Measurements from ENCODE around the gene MRFAP1L1.
"Not testable (repeated sequence)": the region's sequence is repeated elsewhere in the genome, so short reads cannot be mapped to it uniquely, and the experiment has no call there.

The MRFAP1L1 gene

DNA sequence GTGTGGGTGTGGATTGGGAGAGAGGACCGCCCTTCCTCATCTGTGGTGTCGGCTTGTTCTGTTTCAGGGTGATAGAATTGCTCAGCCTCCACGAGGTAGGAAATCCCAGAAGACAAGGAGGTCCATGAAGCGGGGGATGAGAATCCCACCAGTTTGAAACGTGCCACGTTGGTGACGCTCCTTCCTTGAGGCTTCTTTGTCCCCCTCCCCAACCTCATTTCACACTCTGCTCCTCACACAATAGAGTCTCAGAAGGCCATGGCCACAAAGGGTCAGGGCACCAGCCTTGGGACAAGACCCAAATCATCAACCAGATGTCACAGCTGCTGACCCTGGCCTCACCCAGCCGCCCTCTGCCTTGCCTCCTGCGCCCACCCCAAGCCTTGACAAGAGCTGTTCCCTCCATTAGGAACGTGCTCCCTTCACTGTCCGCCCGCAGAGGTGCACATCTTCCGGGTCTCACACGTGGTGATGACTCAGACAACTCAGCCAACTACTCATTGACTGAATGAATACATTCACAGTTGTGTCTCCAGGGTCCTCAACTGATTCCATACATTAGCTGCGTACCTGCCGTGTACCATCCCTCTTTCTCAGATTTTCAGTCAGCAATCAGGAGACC is 24.6 kb upstream of the MRFAP1L1 start:
- DNase-seq (ENCODE audit: low read depth), result no peak

DNA sequence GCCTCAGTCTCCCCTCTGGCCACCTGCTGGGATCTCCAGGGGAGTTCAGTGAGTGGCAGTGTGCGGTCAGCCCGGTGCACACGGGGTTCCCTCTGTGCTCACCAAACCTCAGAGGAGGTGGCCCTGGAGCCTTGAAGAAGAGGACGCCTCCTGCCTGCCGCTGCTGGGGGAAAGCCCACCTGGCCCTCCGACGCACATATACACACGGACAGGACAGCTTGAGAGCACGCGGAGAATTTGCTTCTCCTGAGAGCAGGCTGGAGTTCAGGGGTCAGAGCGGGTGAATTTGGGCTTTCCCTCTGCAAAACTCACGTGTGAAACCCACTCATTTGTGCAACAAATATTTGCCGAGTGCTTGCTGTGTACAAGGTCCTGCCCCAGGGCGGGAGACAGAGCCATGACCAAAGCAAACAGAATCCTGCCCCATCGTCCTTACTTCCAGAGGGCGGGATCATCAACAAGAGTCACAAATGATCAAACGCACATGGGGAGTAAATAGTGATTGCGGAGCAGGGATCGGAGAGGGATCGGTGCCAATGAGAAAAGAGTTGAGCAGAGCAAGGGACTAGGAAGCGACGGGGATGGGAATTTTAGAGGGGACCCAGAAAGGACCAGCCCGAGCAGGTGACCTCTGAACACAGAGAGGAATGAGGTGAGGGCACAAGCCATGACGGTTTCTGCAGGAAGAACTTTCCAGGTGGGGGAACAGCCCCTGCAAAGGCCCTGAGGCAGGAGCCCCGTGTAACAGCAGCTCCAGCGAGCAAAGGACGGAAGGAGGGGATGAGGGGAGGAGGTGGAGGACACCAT is 23.9 kb upstream of the MRFAP1L1 start:
- DNase-seq (ENCODE audit: low read depth), result no peak

DNA sequence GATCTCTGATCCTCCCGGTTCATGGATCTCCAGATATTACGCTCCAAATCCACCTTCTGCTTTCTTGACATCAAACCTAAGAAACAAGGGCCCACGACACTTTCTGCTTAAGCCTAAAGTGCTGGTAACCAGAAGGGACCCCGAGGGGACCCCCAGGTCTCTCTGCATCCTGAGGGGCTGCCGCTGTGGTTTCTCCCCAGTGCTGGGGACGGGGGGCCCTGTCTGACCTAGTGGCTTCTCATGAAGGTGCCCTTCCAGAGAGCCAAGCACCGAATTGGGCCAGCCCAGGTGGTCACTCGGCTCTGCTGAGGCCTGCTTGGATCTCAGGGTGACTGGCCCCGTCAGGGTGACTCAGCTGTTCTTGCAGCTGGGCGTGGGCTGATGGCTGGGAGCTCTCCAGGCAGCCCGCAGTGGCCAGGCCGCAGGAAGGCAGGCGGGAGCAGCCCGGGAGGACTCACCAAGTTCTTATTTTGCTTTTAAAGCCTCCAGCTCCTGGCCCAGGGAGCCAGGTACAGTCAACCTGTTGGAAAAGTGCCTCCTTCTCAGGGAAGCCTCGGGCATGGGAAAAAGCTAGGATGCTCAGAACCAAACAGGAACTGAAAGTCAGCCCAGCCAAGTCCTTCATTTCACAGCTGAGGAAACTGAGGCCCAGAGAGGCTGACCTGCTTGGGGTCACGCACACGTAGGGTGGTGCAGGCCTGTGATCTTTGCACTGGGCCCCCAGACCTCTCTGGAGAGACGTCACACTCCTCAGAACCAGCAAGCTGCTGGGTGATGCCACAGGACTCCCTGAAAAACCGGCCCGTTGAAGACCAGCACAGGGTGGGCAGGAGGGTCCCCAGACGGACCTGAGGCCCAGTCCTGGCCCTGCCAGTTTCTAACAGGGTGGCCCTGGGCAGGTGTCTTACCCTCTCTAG is 23.0 kb upstream of the MRFAP1L1 start:
- peak; percentile 91 for DNase-seq (ENCODE audit: low read depth)

DNA sequence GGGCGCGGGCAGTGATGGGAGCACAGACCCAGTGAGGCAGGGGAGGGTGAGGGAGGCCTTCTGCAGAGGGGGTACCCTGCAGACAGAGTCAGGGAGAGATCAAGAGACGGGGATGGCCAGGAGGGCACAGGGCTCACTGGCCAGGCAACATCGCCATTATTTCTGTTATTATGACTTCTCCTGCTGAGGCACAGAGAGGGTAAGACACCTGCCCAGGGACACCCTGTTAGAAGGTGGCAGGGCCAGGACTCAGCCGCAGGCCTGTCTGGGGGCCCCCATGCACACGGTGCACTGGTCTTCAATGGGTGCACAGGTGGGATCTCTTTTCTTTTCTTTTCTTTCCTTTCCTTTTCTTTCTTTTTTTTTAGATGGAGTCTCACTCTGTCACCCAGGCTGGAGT is 22.1 kb upstream of the MRFAP1L1 start:
- DNase-seq (ENCODE audit: low read depth), result no peak

DNA sequence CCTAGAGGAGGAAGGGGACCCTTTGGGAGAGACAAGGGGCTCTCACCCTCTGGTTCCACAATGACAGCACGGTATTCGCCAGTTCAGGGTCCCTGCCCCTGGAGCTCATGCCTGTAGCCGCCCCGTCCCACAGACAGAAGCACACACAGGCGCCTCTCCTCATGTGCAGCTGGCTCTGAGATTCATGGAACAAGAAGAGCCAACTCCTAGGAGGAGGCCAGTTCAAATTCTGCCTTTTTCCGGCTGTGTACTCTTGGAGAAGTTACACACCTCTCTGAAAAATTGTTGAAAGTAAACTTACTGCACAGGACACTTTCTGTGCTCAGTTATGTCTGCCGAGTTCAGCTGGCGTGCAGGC is 21.6 kb upstream of the MRFAP1L1 start:
- DNase-seq (ENCODE audit: low read depth), result no peak

DNA sequence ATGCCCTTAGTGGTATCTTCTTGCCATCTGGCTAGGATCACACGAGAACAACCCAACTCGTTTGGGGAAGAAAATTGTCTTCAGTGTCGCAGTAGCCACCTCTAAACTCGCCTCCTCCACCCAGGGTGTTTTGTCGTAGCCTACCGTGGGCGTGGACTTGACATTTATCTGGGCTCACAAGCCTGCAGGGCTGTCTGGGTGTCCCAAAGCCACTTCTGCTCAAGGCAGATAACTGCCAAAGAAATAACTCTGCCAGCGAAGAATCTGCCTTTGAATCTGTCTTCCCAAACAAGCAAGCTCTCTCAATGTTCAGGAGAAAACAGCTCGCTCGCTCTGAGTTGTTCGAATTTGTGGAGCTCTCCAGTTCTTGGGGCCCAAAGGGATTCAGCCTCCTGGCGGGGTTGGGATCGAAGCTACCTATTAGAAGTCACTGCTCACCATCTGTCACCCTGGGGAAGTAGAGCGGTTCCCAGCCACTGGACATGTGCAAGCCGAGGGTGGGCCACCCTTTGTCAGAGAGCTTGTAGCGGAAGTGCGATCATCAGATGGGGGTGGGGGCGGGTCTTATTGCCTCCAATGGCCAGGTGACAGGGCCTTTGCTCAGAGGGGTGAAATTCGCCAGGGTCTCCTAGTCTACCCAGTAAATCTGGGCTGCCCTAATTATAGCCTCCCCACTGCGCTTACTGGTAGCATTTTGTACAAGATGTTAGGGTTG is 21.1 kb upstream of the MRFAP1L1 start:
- DNase-seq (ENCODE audit: low read depth), result no peak

DNA sequence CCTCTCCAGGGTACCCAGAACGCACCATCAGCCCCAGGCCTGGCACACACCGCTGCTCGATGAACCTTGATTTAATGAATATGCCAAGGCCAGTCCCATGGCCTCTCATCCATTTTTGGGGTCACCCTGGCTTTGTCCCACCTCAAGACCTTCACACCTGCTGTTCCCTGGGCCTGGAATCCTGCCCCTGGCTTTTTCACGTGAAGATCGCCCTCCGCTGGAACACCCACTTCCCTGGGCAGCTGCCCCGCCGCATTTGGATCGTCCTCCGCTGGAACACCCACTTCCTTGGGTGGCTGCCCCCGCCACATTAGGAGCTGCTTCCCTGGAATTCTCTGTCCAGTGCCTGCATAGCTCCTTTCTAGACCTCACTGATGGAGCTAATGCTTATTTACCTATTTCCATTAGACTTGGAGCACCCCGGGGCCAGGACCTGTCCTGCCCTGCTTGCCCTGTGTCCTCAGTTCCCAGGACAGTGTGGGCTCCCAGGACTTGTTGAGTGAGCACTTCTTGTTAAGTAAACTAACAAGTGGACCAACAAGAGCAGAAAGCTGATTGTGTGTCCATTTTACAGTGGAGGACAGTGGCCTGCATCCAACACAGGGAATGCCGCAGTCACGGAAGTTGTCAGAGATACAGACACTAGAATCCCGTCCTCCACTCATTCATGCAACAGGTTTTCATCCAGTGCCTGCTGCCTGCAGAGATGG is 18.8 kb upstream of the MRFAP1L1 start:
- no peak for DNase-seq (ENCODE audit: low read depth)

DNA sequence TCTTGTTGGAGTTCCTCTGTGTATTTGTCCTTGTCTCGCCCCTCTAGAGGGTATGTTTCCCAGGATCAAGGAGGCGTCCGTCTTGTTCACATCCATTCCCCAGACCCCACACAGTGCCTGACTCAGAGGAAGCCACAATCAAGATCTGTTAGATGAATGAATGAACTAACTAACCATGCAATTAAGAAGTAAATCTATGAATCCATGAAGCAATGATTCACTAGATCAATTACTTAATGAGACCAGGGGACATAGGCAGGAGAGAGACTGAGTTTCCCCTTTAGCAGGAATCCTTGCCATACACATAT is 18.2 kb upstream of the MRFAP1L1 start:
- DNase-seq (ENCODE audit: low read depth), result no peak

DNA sequence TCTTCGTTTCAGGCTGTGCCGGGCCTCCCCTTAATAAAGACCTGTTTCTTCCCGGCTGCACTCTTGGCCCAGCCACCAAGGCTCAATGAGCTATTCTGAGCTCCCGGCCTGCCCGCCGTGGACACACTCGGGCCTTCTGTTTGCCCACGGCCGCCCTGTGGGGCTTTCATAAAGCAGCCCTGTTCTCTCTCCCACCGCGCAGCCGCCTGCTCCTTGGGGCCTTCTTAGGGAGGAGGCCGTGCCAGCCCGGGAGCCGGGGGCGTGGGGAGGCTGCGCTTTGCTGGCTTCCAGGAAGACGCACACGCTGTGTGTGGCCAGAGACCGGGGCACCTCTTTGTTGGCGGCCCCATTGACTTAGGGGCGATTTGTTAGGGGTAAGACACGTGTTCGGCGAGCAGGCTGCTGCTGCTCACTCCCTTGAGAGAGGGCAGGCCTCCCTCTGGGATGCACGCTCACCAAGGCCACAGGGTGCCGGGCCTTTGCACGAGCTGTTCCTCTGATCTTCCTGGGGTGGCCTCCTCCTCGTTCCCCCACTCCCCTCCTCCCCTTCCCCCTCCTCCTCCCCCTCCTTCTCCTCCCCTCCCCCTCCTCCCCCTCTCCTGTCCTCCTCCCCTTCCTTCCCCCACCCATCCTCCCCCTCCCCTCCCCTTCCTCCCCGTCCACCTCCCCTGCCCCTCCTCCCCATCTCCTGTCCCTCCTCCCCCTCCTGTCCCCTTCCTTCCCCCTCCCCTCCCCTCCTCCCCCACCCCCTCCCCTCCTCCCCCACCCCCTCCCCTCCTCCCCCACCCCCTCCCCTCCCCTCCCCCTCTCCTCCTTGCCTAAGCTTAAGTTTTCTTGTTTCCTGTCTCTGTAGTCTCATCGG is 17.6 kb upstream of the MRFAP1L1 start:
- no peak for DNase-seq (ENCODE audit: low read depth)

DNA sequence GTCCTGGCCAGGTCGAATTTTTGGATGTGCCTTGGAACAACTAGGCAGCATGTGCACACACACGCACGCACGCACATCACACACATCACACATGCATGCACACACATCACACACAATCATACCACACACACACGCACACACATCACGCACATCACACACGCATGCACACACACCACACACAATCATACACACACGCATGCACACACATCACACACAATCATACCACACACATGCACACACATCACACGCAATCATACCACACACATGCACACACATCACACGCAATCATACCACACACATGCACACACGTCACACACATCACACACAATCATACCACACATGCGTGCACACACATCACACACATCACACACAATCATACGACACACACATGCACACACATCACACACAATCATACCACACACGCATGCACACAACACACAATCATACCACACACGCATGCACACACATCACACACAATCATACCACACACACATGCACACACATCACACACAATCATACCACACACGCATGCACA is 15.8 kb upstream of the MRFAP1L1 start:
- DNase-seq (ENCODE audit: low read depth), result not testable (repeated sequence)

DNA sequence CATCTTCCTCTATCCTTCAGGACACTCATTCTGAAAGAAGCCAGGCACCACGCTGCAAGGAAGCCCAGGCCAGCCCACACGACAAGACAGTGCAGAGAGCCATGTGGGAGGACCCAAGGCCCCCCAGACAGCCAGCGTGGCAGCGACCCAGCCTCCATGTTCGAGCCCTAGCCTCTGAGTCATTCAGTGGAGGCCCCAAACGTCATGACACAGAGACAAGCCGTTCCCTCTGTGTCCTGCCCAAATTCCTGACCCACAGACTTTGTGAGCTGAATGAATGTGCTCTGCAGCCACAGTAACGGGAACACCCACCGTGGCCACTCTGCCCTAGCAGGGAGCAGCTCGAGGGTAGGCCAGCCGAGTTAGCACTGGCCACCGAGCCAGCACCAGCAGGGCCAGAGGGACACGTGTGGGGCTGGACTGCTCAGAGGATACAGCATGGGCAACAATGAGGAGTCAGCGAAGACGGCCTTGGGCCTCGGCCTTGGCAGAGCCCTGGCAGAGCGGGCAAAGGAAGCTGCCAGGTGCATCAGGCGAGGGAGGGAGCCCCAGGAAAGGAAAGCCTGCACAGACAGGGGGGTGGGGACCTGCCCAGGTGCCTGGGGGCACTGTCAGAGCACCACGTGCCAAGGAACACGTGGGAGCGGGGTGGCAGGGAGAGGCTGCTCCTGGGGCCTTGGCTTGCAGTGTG is 14.9 kb upstream of the MRFAP1L1 start:
- DNase-seq (ENCODE audit: low read depth), result peak; percentile 61

DNA sequence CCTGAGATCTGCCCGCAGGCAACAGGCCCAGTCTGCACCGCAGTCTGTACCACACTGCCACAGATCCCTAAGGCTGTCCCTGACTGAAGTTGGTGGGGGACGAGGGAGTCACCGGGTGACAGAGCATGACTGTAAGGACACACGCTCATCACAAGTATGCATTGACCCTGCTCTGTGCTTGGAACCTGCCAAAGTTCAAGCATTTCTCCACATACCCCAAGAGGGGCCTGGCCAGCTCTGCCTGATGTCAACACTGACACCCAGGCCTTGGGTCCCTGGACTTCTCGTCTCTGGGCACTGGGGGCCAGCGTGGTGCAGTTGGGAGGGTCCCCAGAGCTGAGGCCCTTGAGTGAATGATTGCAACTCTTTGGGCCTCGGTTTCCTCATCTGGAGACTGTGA is 14.2 kb upstream of the MRFAP1L1 start:
- no peak for DNase-seq (ENCODE audit: low read depth)

DNA sequence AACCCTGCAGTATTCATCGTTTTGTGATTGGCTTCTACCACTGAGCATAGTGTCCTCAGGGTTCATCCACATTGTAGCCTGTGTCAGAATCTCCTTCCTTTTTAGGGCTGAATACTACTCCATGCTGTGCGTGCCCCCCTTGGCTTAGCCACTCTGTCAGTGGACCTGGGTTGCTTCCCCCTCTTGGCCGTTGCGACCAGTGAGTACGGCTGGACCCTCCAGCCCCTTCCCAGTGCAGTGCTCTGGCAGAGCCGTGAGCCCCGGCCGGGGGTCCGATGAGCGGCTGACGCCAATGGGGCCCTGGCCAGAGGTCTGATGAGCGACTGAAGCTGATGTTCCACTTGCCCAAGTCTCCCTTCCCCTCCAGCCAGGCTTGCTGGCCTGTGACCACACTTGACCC is 13.2 kb upstream of the MRFAP1L1 start:
- no peak for DNase-seq (ENCODE audit: low read depth)

DNA sequence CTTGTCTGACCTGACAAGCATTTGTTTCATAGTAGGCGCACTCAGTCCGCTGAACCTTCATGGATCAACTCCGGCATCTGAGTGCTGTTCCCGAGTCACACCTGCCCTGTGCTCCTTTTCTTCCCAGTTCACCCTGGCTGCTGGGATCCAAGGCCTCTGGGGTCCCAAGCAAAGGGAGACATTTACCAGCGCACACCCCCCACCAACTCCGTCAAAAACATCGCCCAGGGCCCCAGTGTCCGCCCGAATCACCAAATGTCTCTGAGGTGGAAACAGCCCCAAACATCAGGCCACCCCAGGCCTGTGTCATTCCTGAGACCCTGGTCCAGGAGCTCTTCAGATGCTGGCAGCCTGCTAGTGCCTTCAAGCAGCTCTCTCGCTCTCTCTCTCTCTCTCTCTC is 11.5 kb upstream of the MRFAP1L1 start:
- no peak for DNase-seq (ENCODE audit: low read depth)

DNA sequence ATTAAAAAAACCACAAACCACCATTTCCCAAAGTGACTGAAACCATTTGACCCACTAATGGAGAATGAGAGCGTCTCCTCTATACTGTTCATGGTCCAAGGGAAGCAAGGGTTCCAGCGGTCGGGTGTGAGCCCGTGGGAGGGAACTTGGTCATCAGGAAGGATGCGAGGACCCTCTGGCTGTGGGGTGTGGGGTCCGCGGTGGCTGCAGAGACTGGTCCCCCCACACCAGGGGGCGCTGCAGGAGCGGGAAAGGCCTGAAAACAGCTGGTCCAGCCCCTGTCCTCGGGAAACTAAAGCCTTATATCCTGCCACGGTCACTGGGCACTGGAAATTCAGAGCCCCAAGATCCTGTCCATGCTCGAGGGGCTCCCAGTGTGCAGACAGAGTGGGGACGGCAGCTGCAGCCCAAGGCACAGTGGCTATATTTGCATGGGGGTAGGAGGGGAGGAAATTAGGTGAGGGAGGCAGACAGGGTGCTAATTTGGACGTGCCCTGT is 10.6 kb upstream of the MRFAP1L1 start:
- peak; percentile 76 for DNase-seq (ENCODE audit: low read depth)

DNA sequence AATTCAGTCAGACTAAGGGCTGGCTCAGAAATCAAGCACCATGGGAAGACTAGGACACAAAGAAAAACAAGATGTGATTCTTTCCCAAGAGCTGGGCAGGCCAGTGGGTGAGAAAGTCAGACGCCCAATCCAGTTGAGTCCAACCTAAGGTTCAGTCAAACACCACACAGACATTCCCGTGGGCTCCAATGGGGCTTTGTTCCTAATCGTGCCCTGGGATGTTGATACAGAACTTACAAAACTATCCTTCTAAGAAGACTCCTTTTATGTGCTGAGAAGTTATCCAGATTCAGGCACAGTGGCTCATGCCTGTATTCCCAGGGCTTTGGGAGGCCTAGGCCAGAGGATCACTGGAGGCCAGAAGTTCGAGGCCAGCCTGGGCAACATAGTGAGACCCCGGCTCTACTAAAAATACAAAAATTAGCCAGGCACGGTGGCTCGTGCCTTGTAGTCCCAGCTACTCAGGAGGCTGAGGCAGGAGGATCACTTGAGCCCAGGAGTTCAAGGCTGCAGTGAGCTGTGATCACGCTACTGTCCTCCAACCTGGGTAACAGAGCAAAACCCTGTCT is 10.0 kb upstream of the MRFAP1L1 start:
- DNase-seq (ENCODE audit: low read depth), result no peak

DNA sequence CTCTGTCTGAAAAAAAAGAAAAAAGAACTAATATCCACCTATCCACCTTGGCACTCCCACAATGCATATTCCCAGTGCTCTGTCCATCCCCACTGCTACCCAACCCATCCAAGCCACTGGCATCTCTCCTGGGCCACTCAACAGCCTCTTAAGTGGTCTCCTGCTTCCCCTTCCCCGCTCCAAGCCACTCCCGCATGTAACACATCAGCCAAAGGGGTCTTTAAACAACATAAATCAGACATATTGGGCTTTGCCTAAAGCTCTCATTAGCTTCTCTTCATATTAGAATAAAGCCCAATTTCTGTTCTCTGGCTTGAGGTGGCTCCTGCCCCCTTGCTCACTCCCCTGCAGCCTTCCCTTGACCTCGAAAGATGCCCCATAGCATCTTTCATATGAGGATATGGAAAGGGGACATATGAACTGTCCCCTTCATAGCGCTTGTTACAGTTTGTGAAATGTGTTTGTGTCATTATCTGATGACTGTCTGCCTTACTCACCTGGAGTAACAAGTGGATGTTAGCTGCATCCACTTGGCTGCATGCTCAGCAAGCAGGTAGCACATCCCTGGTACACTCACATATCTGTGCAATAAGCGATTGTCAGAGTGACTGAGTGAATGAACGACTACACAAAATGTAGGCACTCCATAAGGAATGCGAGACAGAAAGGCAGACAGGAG is 9.4 kb upstream of the MRFAP1L1 start:
- no peak for DNase-seq (ENCODE audit: low read depth)

DNA sequence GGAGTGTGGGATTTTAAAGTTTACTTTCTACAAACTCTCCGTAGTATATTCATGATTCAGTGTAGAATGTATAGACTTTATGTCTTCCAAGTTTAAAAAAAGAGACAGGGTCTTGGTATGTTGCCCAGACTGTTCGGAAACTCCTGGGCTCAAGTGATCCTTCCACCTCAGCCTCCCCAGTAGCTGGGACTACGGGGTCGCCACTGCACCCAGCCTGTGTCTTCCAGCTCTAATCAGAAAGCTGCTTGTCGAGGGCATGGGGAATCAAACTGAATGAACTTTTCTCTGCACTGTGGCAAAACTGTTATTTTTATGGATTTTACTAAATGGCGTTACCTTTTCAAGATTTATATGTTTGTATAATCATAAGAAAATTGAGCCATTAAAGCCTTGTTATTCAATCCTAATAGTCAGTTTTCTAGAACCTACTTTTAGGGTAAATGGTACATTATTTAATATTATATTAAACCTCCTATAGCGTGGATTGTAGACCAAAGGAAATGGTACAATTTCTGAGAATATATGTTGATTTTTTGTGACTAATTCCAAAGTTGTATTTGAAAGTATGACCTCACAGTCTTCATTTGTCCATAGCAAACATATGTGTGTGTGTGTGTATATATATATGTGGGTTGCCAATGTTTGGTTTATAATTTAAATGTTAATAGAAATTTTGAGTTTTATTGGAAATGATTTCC is 7.4 kb upstream of the MRFAP1L1 start:
- DNase-seq (ENCODE audit: low read depth), result no peak
